ENCODE data around the gene CACHD1. TPM values are rescaled to one million over a fixed set of nuclear protein-coding genes. Genes with fewer than 3 reads are reported as not detected.

CACHD1 gene
- polyA plus RNA-seq, 1 of the 3 experiments (the other 2 are of a cell fraction) = 2.2 TPM

DNA sequence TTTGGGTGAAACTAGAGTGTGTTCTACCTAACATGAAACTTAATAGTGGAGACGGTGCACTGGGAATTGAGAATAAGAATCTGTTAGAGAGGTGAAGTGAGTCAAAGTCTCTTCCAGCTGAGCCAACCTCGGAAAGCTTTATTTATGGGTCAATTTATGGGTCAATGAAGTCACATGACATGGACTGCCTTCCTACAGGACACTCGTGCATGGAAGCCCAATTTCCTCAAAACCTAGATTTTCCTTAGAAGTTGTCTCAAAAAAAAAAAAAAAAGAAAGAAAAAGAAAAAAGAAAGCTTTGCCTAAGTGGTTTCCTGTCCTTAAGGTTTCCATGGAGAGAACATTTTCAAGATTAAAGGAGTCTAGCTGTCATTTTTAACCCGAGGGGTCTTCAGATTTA, 26.7 kb downstream of the CACHD1 start:
- H3K36me3 ChIP-seq (replicated peaks in 1 of 2; ENCODE audit: control insufficient read depth in 1 of 2, insufficient read depth in 2 of 2, low read length in 1 of 2) = no peaks in the 10 kb centered on the region
- 82% methylated on average over 4 of the region's 4 CpGs for WGBS (ENCODE audit: low lambda C conversion rate)
- TF ChIP-seq, protein P1, sequence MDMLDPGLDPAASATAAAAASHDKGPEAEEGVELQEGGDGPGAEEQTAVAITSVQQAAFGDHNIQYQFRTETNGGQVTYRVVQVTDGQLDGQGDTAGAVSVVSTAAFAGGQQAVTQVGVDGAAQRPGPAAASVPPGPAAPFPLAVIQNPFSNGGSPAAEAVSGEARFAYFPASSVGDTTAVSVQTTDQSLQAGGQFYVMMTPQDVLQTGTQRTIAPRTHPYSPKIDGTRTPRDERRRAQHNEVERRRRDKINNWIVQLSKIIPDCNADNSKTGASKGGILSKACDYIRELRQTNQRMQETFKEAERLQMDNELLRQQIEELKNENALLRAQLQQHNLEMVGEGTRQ (IDR thresholded peaks at IDR 0.05; ENCODE audit: borderline replicate concordance, low read depth, low read length) = no peak
- TF ChIP-seq RAD21 (IDR thresholded peaks at IDR 0.05; ENCODE audit: low read length) (no peak), SIN3A (IDR thresholded peaks at IDR 0.05; ENCODE audit: borderline replicate concordance, low read depth, low read length) (no peak), FOSL2 (IDR thresholded peaks at IDR 0.05; ENCODE audit: borderline replicate concordance, low read depth) (no peak), MEF2A (IDR thresholded peaks at IDR 0.05; ENCODE audit: borderline replicate concordance, low read depth) (no peak), YY1 (IDR thresholded peaks at IDR 0.05; ENCODE audit: low read depth) (no peak), NFIC (IDR thresholded peaks at IDR 0.05; ENCODE audit: borderline replicate concordance) (no peak), TCF12 (IDR thresholded peaks at IDR 0.05) (no peak), SMC3 (IDR thresholded peaks at IDR 0.05; ENCODE audit: low read depth, low read length) (no peak), JUND (IDR thresholded peaks at IDR 0.05) (no peak), ELF1 (IDR thresholded peaks at IDR 0.05) (no peak), FOXM1 (IDR thresholded peaks at IDR 0.05; ENCODE audit: low read depth) (no peak), GATA2 (CRISPR knock-in tag; IDR thresholded peaks at IDR 0.05) (no peak), RCOR1 (IDR thresholded peaks at IDR 0.05; ENCODE audit: low read length) (no peak)
- TF ChIP-seq, protein P2, sequence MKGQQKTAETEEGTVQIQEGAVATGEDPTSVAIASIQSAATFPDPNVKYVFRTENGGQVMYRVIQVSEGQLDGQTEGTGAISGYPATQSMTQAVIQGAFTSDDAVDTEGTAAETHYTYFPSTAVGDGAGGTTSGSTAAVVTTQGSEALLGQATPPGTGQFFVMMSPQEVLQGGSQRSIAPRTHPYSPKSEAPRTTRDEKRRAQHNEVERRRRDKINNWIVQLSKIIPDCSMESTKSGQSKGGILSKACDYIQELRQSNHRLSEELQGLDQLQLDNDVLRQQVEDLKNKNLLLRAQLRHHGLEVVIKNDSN (IDR thresholded peaks at IDR 0.05; ENCODE audit: borderline replicate concordance, low read depth) = no peak
- TF ChIP-seq, protein P3, sequence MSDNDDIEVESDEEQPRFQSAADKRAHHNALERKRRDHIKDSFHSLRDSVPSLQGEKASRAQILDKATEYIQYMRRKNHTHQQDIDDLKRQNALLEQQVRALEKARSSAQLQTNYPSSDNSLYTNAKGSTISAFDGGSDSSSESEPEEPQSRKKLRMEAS (IDR thresholded peaks at IDR 0.05; ENCODE audit: low read depth) = no peak
- TF ChIP-seq, protein P4, sequence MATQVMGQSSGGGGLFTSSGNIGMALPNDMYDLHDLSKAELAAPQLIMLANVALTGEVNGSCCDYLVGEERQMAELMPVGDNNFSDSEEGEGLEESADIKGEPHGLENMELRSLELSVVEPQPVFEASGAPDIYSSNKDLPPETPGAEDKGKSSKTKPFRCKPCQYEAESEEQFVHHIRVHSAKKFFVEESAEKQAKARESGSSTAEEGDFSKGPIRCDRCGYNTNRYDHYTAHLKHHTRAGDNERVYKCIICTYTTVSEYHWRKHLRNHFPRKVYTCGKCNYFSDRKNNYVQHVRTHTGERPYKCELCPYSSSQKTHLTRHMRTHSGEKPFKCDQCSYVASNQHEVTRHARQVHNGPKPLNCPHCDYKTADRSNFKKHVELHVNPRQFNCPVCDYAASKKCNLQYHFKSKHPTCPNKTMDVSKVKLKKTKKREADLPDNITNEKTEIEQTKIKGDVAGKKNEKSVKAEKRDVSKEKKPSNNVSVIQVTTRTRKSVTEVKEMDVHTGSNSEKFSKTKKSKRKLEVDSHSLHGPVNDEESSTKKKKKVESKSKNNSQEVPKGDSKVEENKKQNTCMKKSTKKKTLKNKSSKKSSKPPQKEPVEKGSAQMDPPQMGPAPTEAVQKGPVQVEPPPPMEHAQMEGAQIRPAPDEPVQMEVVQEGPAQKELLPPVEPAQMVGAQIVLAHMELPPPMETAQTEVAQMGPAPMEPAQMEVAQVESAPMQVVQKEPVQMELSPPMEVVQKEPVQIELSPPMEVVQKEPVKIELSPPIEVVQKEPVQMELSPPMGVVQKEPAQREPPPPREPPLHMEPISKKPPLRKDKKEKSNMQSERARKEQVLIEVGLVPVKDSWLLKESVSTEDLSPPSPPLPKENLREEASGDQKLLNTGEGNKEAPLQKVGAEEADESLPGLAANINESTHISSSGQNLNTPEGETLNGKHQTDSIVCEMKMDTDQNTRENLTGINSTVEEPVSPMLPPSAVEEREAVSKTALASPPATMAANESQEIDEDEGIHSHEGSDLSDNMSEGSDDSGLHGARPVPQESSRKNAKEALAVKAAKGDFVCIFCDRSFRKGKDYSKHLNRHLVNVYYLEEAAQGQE (IDR thresholded peaks at IDR 0.05; ENCODE audit: low read depth, low read length) = no peak
- no peaks in the 10 kb centered on the region for H3K9me3 ChIP-seq
- H3K4me1 ChIP-seq (ENCODE audit: control insufficient read depth in 1 of 2, insufficient read depth in 2 of 2, low read depth in 1 of 2, low read length in 1 of 2) = peaks cover 0 to 28% of the 10 kb centered on the region in 2 experiments; a peak in 3 of 4 replicates
- ChIA-PET CTCF (interaction anchor here (1.2 to 2.2 kb wide), 2 partner anchors 10 to 179 kb away, joined by 4 to 7 read pairs; no protein-coding TSS in a partner anchor), POLR2A (no interaction called here)
- no peaks in the 10 kb centered on the region for H3K27me3 ChIP-seq (ENCODE audit: insufficient read depth)
- no peak overlapping the region for H3K4me3 ChIP-seq (ENCODE audit: low read depth in 2 of 2, low read length in 1 of 2)
- peaks cover 3% of the 10 kb centered on the region for H3F3A ChIP-seq (replicated peaks; ENCODE audit: insufficient read depth)
- H2AFZ ChIP-seq (ENCODE audit: low read depth) = no peak overlapping the region
- no peaks in the 10 kb centered on the region for H3K9me2 ChIP-seq
- H4K20me1 ChIP-seq (ENCODE audit: insufficient read depth) = no peaks in the 10 kb centered on the region
- no peak overlapping the region for H3K4me2 ChIP-seq
- no peak for DNase-seq
- no peak overlapping the region for H3K27ac ChIP-seq (ENCODE audit: low read depth in 2 of 2, low read length in 1 of 2)
- no peak overlapping the region for H3K9ac ChIP-seq
- no peaks in the 10 kb centered on the region for H3K79me2 ChIP-seq (ENCODE audit: insufficient read depth)
